Fibroblast of lung (primary cell): ENCODE results near the gene BIN1.

Source experiments
- EZH2 ChIP-seq: IDR thresholded peaks from 2 replicates; pipeline ENCODE4 v1.5.1; 2012; ENCODE audit warnings: low read length, control low read depth, mild to moderate bottlenecking; ENCODE audit errors: missing control alignments
- TF ChIP-seq, protein P1 (sequence below), 2 donors: IDR thresholded peaks in 1 of 2; conservative IDR thresholded peaks in 1 of 2; 1 replicate in 1 of 2; 2 replicates in 1 of 2; pipeline ENCODE4 v1.5.1; 2011 to 2012; ENCODE audit warnings: low read length in 2 of 2, control low read depth in 1 of 2, inconsistent platforms in 1 of 2, low read depth in 1 of 2, mild to moderate bottlenecking in 1 of 2

- TF ChIP-seq, protein P1, sequence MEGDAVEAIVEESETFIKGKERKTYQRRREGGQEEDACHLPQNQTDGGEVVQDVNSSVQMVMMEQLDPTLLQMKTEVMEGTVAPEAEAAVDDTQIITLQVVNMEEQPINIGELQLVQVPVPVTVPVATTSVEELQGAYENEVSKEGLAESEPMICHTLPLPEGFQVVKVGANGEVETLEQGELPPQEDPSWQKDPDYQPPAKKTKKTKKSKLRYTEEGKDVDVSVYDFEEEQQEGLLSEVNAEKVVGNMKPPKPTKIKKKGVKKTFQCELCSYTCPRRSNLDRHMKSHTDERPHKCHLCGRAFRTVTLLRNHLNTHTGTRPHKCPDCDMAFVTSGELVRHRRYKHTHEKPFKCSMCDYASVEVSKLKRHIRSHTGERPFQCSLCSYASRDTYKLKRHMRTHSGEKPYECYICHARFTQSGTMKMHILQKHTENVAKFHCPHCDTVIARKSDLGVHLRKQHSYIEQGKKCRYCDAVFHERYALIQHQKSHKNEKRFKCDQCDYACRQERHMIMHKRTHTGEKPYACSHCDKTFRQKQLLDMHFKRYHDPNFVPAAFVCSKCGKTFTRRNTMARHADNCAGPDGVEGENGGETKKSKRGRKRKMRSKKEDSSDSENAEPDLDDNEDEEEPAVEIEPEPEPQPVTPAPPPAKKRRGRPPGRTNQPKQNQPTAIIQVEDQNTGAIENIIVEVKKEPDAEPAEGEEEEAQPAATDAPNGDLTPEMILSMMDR (conservative IDR thresholded peaks at IDR 0.05 in 1 of 2, IDR thresholded peaks at IDR 0.05 in 1 of 2; ENCODE audit: low read depth in 1 of 2, low read length in 2 of 2): no peak
- no peak for TF ChIP-seq EZH2
Observed at GRCh38 chr2:127007652-127008051, 99.3 kb downstream of the BIN1 start.
